MM.1S (cell line): ENCODE results near the gene TUBB2B.

Source experiments
- DNase-seq: peaks from one replicate; pipeline ENCODE4 v3.0.0-alpha.2; 2015
- H2AFZ ChIP-seq: fragments of 300-600 bp; sonication (generic); 2 replicates; pipeline ENCODE4 v1.6.0; 2016; ENCODE audit warnings: antibody characterized with exemption, low read length
- H3F3A ChIP-seq: fragments of 300-600 bp; sonication (generic); 2 replicates; pipeline ENCODE4 v1.6.1; 2016; ENCODE audit warnings: mild to moderate bottlenecking, antibody characterized with exemption, low read length, moderate library complexity, mixed read lengths; ENCODE audit not compliant: insufficient read depth
- H3K27ac ChIP-seq: fragments of 300-600 bp; sonication (generic); 2 replicates; pipeline ENCODE4 v1.5.1; 2016; ENCODE audit warnings: mild to moderate bottlenecking, low read length
- H3K27me3 ChIP-seq: fragments of 300-600 bp; sonication (generic); replicated peaks from 2 replicates; pipeline ENCODE4 v1.6.0; 2016; ENCODE audit warnings: low read length; ENCODE audit not compliant: insufficient read depth
- H3K36me3 ChIP-seq: fragments of 300-600 bp; sonication (generic); replicated peaks from 2 replicates; pipeline ENCODE4 v1.6.1; 2016; ENCODE audit warnings: mild to moderate bottlenecking, low read length, mixed read lengths; ENCODE audit not compliant: insufficient read depth
- H3K4me1 ChIP-seq: fragments of 300-600 bp; sonication (generic); 2 replicates; pipeline ENCODE4 v1.6.1; 2016; ENCODE audit warnings: low read length, mixed read lengths
- H3K4me2 ChIP-seq: fragments of 300-600 bp; sonication (generic); 2 replicates; pipeline ENCODE4 v1.6.0; 2016; ENCODE audit warnings: low read depth, low read length
- H3K4me3 ChIP-seq: fragments of 300-600 bp; sonication (generic); 2 replicates; pipeline ENCODE4 v1.5.1; 2016; ENCODE audit warnings: low read length, mixed read lengths
- H3K79me2 ChIP-seq: fragments of 300-600 bp; sonication (generic); 2 replicates; pipeline ENCODE4 v1.6.1; 2016; ENCODE audit warnings: mixed run types, low read length, mixed read lengths
- H3K9ac ChIP-seq: fragments of 300-600 bp; sonication (generic); 2 replicates; pipeline ENCODE4 v1.6.1; 2016; ENCODE audit warnings: low read length, mixed read lengths
- H3K9me2 ChIP-seq: fragments of 300-600 bp; sonication (generic); replicated peaks from 2 replicates; pipeline ENCODE4 v1.6.1; 2016; ENCODE audit warnings: mild to moderate bottlenecking, low read length, mixed read lengths; ENCODE audit not compliant: insufficient read depth
- H3K9me3 ChIP-seq: fragments of 300-600 bp; sonication (generic); replicated peaks from 2 replicates; pipeline ENCODE4 v1.6.1; 2016; ENCODE audit warnings: mild to moderate bottlenecking, low read length, mixed read lengths; ENCODE audit not compliant: insufficient read depth
- H4K20me1 ChIP-seq: fragments of 300-600 bp; sonication (generic); 2 replicates; pipeline ENCODE4 v1.6.1; 2016; ENCODE audit warnings: mild to moderate bottlenecking, low read length, moderate library complexity, mixed read lengths; ENCODE audit not compliant: insufficient read depth
- CTCF ChIP-seq: fragments of 300-600 bp; sonication (generic); IDR thresholded peaks from 2 replicates; pipeline ENCODE4 v1.5.1; 2016; ENCODE audit warnings: antibody characterized with exemption, low read length, mixed read lengths
- EZH2 ChIP-seq: fragments of 300-600 bp; sonication (generic); optimal IDR thresholded peaks from 2 replicates; pipeline ENCODE3; 2017; ENCODE audit warnings: low read depth, mild to moderate bottlenecking, antibody characterized with exemption, low read length, mixed read lengths
- EZH2phosphoT487 ChIP-seq: fragments of 300-600 bp; sonication (generic); IDR thresholded peaks from 2 replicates; pipeline ENCODE4 v1.6.1; 2018; ENCODE audit warnings: antibody characterized with exemption, low read length

The TUBB2B gene

GRCh38 chr6:3267162-3267561 is 39.7 kb upstream of the TUBB2B start:
- Histone ChIP-seq H3K27ac (no peak overlapping the region), H3K9me3 (no peaks in the 10 kb centered on the region), H4K20me1 (no peaks in the 10 kb centered on the region), H3K9me2 (no peaks in the 10 kb centered on the region), H2AFZ (no peak overlapping the region), H3K9ac (no peak overlapping the region), H3K4me3 (no peak overlapping the region), H3K27me3 (no peaks in the 10 kb centered on the region), H3F3A (no peaks in the 10 kb centered on the region), H3K79me2 (peaks cover 72% of the 10 kb centered on the region), H3K4me2 (no peak overlapping the region), H3K4me1 (no peaks in the 10 kb centered on the region), H3K36me3 (peaks cover 8% of the 10 kb centered on the region; the same call in 1 of the 2 replicates)
- no peak for DNase-seq
- TF ChIP-seq EZH2, result no peak
- TF ChIP-seq CTCF, result no peak
- no peak for TF ChIP-seq EZH2phosphoT487

- Histone ChIP-seq H3K79me2 (peaks cover 82% of the 10 kb centered on the region), H3K4me3 (no peak overlapping the region), H3F3A (no peaks in the 10 kb centered on the region), H2AFZ (no peak overlapping the region), H3K9me2 (no peaks in the 10 kb centered on the region), H3K27ac (no peak overlapping the region), H3K4me1 (0 out of 2 replicates have a peak, but pooled peaks cover under 1% of the 10 kb centered on the region), H4K20me1 (peaks cover 5% of the 10 kb centered on the region; the same call in 1 of the 2 replicates), H3K9me3 (no peaks in the 10 kb centered on the region), H3K9ac (no peak overlapping the region), H3K4me2 (no peak overlapping the region), H3K27me3 (no peaks in the 10 kb centered on the region), H3K36me3 (peaks cover 8% of the 10 kb centered on the region; the same call in 1 of the 2 replicates)
- no peak for DNase-seq
- TF ChIP-seq EZH2phosphoT487 (no peak), EZH2 (no peak), CTCF (no peak)
These were observed 38.7 kb upstream of the TUBB2B start for GRCh38 chr6:3266170-3266569.

DNA sequence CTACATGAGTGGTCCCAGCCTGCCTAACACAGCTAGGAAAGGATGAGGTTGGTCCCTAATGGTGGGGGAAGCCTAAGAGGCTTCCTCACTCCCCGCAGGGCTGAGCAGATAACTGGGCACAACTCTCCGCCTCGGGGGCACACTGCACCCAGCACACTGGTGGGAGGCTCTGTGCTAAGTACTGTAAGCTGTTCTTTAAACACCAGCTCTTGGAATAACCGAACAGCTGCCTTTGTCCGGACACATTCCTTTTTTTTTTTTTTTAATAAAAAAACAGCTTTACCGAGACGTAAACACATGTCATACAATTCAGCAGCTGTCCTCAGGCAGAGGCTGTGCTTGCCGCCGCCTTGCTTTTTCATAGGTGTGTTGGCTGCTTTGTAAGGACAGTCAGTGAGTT is 38.2 kb upstream of the TUBB2B start:
- Histone ChIP-seq H2AFZ (no peak overlapping the region), H3K4me3 (no peak overlapping the region), H3K4me1 (0 out of 2 replicates have a peak, but pooled peaks cover 5% of the 10 kb centered on the region), H3K9me3 (no peaks in the 10 kb centered on the region), H4K20me1 (peaks cover 5% of the 10 kb centered on the region; the same call in 1 of the 2 replicates), H3K27ac (no peak overlapping the region), H3K9ac (no peak overlapping the region), H3K9me2 (no peaks in the 10 kb centered on the region), H3K36me3 (peaks cover 8% of the 10 kb centered on the region; the same call in 1 of the 2 replicates), H3K4me2 (no peak overlapping the region), H3F3A (no peaks in the 10 kb centered on the region), H3K27me3 (no peaks in the 10 kb centered on the region), H3K79me2 (peaks cover 87% of the 10 kb centered on the region)
- DNase-seq, result no peak
- TF ChIP-seq EZH2phosphoT487 (no peak), CTCF (no peak), EZH2 (no peak)
